Measurements from ENCODE around the gene TMEM255B. TPM values are rescaled to one million over a fixed set of nuclear protein-coding genes. Genes with fewer than 3 reads are reported as not detected.
A peak's percentile ranks its signal among the peaks of the same experiment; 100 is the strongest.

TMEM255B gene
- total RNA-seq, 1 experiment from 2014 or later: 2.8 TPM

GRCh38 chr13:113722921-113723320 lies 36.1 kb upstream of the TMEM255B start:
- H3K27ac Mint-ChIP-seq: no peak overlapping the region
- no peak overlapping the region for H3K56ac ChIP-seq (ENCODE audit: insufficient read length, low read depth, low read length)
- WGBS (ENCODE audit: extremely low coverage, insufficient read length, low lambda C conversion rate): no CpG with 5 or more reads among the region's 11 CpGs

More at GRCh38 chr13:113722921-113723320, 36.1 kb upstream of the TMEM255B start:
- TF ChIP-seq CTCF (conservative IDR thresholded peaks at IDR 0.05): no peak
- Histone ChIP-seq H4K8ac (replicated peaks; ENCODE audit: insufficient read length, low read depth, low read length) (no peak overlapping the region), H2BK5ac (ENCODE audit: insufficient read length, low read length) (no peak overlapping the region), H2BK20ac (ENCODE audit: low read depth, low read length, poor library complexity, severe bottlenecking) (no peak overlapping the region), H3K9ac (ENCODE audit: extremely low read depth, insufficient read length, low read length) (no peak overlapping the region), H3K23me2 (ENCODE audit: insufficient read length, low read depth, low read length, poor library complexity, severe bottlenecking) (peaks cover 5% of the 10 kb centered on the region), H3K79me1 (ENCODE audit: insufficient read depth, low read depth, low read length, poor library complexity, severe bottlenecking) (no peaks in the 10 kb centered on the region), H2BK12ac (ENCODE audit: insufficient read length, low read depth, low read length) (no peak overlapping the region), H2AK5ac (ENCODE audit: insufficient read length, low read length) (no peak overlapping the region), H3K4me1 (ENCODE audit: insufficient read depth, low read length) (no peaks in the 10 kb centered on the region), H3K9me3 (ENCODE audit: control insufficient read depth, low read depth, low read length) (no peaks in the 10 kb centered on the region), H3K4me2 (ENCODE audit: insufficient read depth, insufficient read length, low read length) (no peak overlapping the region), H2BK15ac (ENCODE audit: low read depth, low read length) (no peak overlapping the region), H4K91ac (ENCODE audit: insufficient read length, low read depth, low read length) (no peak overlapping the region), H3K4ac (ENCODE audit: low read depth, low read length) (no peak overlapping the region), H3T11ph (ENCODE audit: low read length) (no peak overlapping the region), H3K18ac (ENCODE audit: insufficient read length, low read depth, low read length) (peak overlapping the region; percentile 42), H4K20me1 (ENCODE audit: control insufficient read depth, insufficient read depth, insufficient read length) (no peaks in the 10 kb centered on the region), H2AFZ (ENCODE audit: low read length) (no peak overlapping the region), H3K27me3 (ENCODE audit: insufficient read depth, low read length) (no peaks in the 10 kb centered on the region), H3K14ac (ENCODE audit: insufficient read depth, low read length) (no peak overlapping the region), H3K79me2 (ENCODE audit: insufficient read depth, low read length) (no peaks in the 10 kb centered on the region), H2BK120ac (ENCODE audit: low read depth, low read length, poor library complexity, severe bottlenecking) (no peak overlapping the region), H4K5ac (ENCODE audit: insufficient read length, low read depth, low read length) (no peak overlapping the region), H3K23ac (ENCODE audit: insufficient read length, low read depth, low read length) (no peak overlapping the region), H3K27ac (ENCODE audit: insufficient read length, low read depth, low read length) (no peak overlapping the region)
- Mint-ChIP-seq H3K9me3 (peaks cover 0 to 4% of the 10 kb centered on the region in 2 experiments; a peak in 2 of 5 replicates), H3K4me1 (peaks cover 15 to 18% of the 10 kb centered on the region in 2 experiments), H3K4me3 (no peak overlapping the region; a peak in 1 of 5 replicates), H3K27me3 (ENCODE audit: low read depth) (no peaks in the 10 kb centered on the region), H3K36me3 (ENCODE audit: insufficient read depth in 1 of 3, low read depth in 3 of 3) (no peaks in the 10 kb centered on the region)
- no peak for DNase-seq

Data from H9 (cell line).